ENCODE data around the gene TNFAIP6.

TNFAIP6 gene

GRCh38 chr2:151358166-151358970, 976 bp downstream of the TNFAIP6 start:
- FAIRE-seq (no peak), DNase-seq (ENCODE audit: insufficient read length, low spot score) (no peak)

GRCh38 chr2:151359768-151360461, 2.5 kb downstream of the TNFAIP6 start:
- DNase-seq (ENCODE audit: insufficient read length, low spot score) (no peak), FAIRE-seq (no peak)

GRCh38 chr2:151361674-151362370, 4.4 kb downstream of the TNFAIP6 start:
- no peak for DNase-seq (ENCODE audit: insufficient read length, low spot score)
- no peak for FAIRE-seq

GRCh38 chr2:151363709-151364108, 6.3 kb downstream of the TNFAIP6 start:
- no peak for FAIRE-seq
- no peak for DNase-seq (ENCODE audit: insufficient read length, low spot score)

- FAIRE-seq (no peak), DNase-seq (ENCODE audit: insufficient read length, low spot score) (no peak)
Measured at GRCh38 chr2:151367571-151367970, 10.2 kb downstream of the TNFAIP6 start.

- DNase-seq (ENCODE audit: insufficient read length, low spot score) (peak; percentile 63), FAIRE-seq (no peak)
Measured at GRCh38 chr2:151374436-151374835, 17.0 kb downstream of the TNFAIP6 start.

GRCh38 chr2:151379169-151379568, 21.8 kb downstream of the TNFAIP6 start:
- FAIRE-seq (no peak), DNase-seq (ENCODE audit: insufficient read length, low spot score) (no peak)

- no peak for FAIRE-seq
- no peak for DNase-seq (ENCODE audit: insufficient read length, low spot score)
Measured at GRCh38 chr2:151380580-151381235, 23.3 kb downstream of the TNFAIP6 start.

GRCh38 chr2:151381266-151381665, 23.9 kb downstream of the TNFAIP6 start:
- no peak for DNase-seq (ENCODE audit: insufficient read length, low spot score)
- FAIRE-seq = no peak

- FAIRE-seq = no peak
- no peak for DNase-seq (ENCODE audit: insufficient read length, low spot score)
Measured at GRCh38 chr2:151388011-151388410, 30.6 kb downstream of the TNFAIP6 start.

- no peak for DNase-seq (ENCODE audit: insufficient read length, low spot score)
- no peak for FAIRE-seq
Measured at GRCh38 chr2:151391436-151391835, 34.0 kb downstream of the TNFAIP6 start.

GRCh38 chr2:151394509-151394908, 37.1 kb downstream of the TNFAIP6 start:
- FAIRE-seq (no peak), DNase-seq (ENCODE audit: insufficient read length, low spot score) (no peak)

GRCh38 chr2:151395509-151396374, 38.4 kb downstream of the TNFAIP6 start:
- DNase-seq (ENCODE audit: insufficient read length, low spot score) (no peak), FAIRE-seq (no peak)

GRCh38 chr2:151399981-151400380, 42.6 kb downstream of the TNFAIP6 start:
- DNase-seq (ENCODE audit: insufficient read length, low spot score) (no peak), FAIRE-seq (no peak)

GRCh38 chr2:151401149-151401548, 43.8 kb downstream of the TNFAIP6 start:
- no peak for FAIRE-seq
- no peak for DNase-seq (ENCODE audit: insufficient read length, low spot score)

- FAIRE-seq = no peak
Measured at GRCh38 chr2:151403914-151404313, 46.5 kb downstream of the TNFAIP6 start.

GRCh38 chr2:151405376-151405775, 48.0 kb downstream of the TNFAIP6 start:
- no peak for FAIRE-seq
- DNase-seq (ENCODE audit: insufficient read length, low spot score) = no peak

More at GRCh38 chr2:151403914-151404313, 46.5 kb downstream of the TNFAIP6 start:
- no peak for DNase-seq (ENCODE audit: insufficient read length, low spot score)

- DNase-seq (ENCODE audit: insufficient read length, low spot score) = no peak
- FAIRE-seq = no peak
Measured at GRCh38 chr2:151407281-151407680, 49.9 kb downstream of the TNFAIP6 start.

- FAIRE-seq (no peak), DNase-seq (ENCODE audit: insufficient read length, low spot score) (no peak)
Measured at GRCh38 chr2:151408788-151409600, 51.6 kb downstream of the TNFAIP6 start.
